Limb (tissue), 2 donors: Measurements from ENCODE around the gene KCNC1.
A peak's percentile ranks its signal among the peaks of the same experiment; 100 is the strongest.

Experiments used
- DNase-seq, 2 donors: peaks; one replicate each; pipeline ENCODE4 v3.0.0-alpha.2; 2016; ENCODE audit errors: extremely low spot score in 2 of 2

KCNC1 gene

GRCh38 chr11:17736930-17737817 is 2.6 kb downstream of the KCNC1 start:
- DNase-seq = peak in 1 of 2 donors; percentile 23

- DNase-seq = peak in 1 of 2 donors; percentile 25
Measured at GRCh38 chr11:17738151-17738973, 3.8 kb downstream of the KCNC1 start.

GRCh38 chr11:17739945-17740338 is 5.4 kb downstream of the KCNC1 start:
- DNase-seq = no peak

- DNase-seq = peak in 1 of 2 donors; percentile 23
Measured at GRCh38 chr11:17740649-17741235, 6.2 kb downstream of the KCNC1 start.

GRCh38 chr11:17741487-17741886 is 6.9 kb downstream of the KCNC1 start:
- DNase-seq = peak in 1 of 2 donors; percentile 14

- DNase-seq = peak in 1 of 2 donors; percentile 9
Measured at GRCh38 chr11:17742019-17742418, 7.4 kb downstream of the KCNC1 start.

- peak in 1 of 2 donors; percentile 15 for DNase-seq
Measured at GRCh38 chr11:17743026-17743807, 8.6 kb downstream of the KCNC1 start.

GRCh38 chr11:17743808-17744119 is 9.2 kb downstream of the KCNC1 start:
- no peak for DNase-seq

- DNase-seq = peak in 1 of 2 donors; percentile 20
Measured at GRCh38 chr11:17744151-17744940, 9.8 kb downstream of the KCNC1 start.

GRCh38 chr11:17745023-17745772 is 10.6 kb downstream of the KCNC1 start:
- peak in 1 of 2 donors; percentile 19 for DNase-seq

- peak in 1 of 2 donors; percentile 9 for DNase-seq
Measured at GRCh38 chr11:17746096-17746495, 11.5 kb downstream of the KCNC1 start.

- peak in 1 of 2 donors; percentile 25 for DNase-seq
Measured at GRCh38 chr11:17747131-17747955, 12.8 kb downstream of the KCNC1 start.

GRCh38 chr11:17748044-17748443 is 13.5 kb downstream of the KCNC1 start:
- no peak for DNase-seq

GRCh38 chr11:17748761-17749721 is 14.5 kb downstream of the KCNC1 start:
- peak in 1 of 2 donors; percentile 21 for DNase-seq

GRCh38 chr11:17750013-17750800 is 15.6 kb downstream of the KCNC1 start:
- DNase-seq = peak in 1 of 2 donors; percentile 14

- peak in 1 of 2 donors; percentile 9 for DNase-seq
Measured at GRCh38 chr11:17750801-17751165, 16.2 kb downstream of the KCNC1 start.

GRCh38 chr11:17751558-17751957 is 17.0 kb downstream of the KCNC1 start:
- no peak for DNase-seq
